Right atrium auricular region (tissue), 2 donors: ENCODE measurements around the gene UCP2. TPM values are rescaled to one million over a fixed set of nuclear protein-coding genes. Genes with fewer than 3 reads are reported as not detected.
A peak's percentile ranks its signal among the peaks of the same experiment; 100 is the strongest.

Source experiments
- DNase-seq: peaks from one replicate; pipeline ENCODE4 v3.0.0-alpha.2; 2019; ENCODE audit warnings: low spot score
- H3K27ac ChIP-seq, 2 donors: fragments of 200-600 bp; sonication (generic); 1 replicate in 1 of 2; 2 replicates in 1 of 2; pipeline ENCODE4 v1.5.1; 2016 to 2019
- H3K27me3 ChIP-seq, 2 donors: fragments of 200-600 bp; sonication (generic); one replicate each; pipeline versions ENCODE4 v1.5.1 to v1.6.0; 2017 to 2019
- H3K36me3 ChIP-seq: fragments of 200-600 bp; sonication (generic); one replicate; pipeline ENCODE4 v1.5.1; 2016
- H3K4me1 ChIP-seq, 2 donors: fragments of 200-600 bp; sonication (generic); one replicate each; pipeline versions ENCODE4 v1.5.1 to v1.6.0; 2017 to 2019
- H3K4me3 ChIP-seq, 2 donors: fragments of 200-600 bp; sonication (generic); 1 replicate in 1 of 2; 2 replicates in 1 of 2; pipeline ENCODE4 v1.5.1; 2017 to 2019; ENCODE audit warnings: mild to moderate bottlenecking in 1 of 2, moderate library complexity in 1 of 2
- H3K9me3 ChIP-seq, 2 donors: fragments of 200-600 bp; sonication (generic); one replicate each; pipeline ENCODE4 v1.5.1; 2019
- total RNA-seq, 2 donors: library from RNA; depleted of rRNA; stranded (reverse); fragments of >200 nt; gene quantifications; one replicate each; pipeline ENCODE4 v1.1.0, GENCODE V29; 2016
- TF ChIP-seq, protein P1 (sequence below), 2 donors: fragments of 200-600 bp; sonication (generic); IDR thresholded peaks; one replicate each; pipeline ENCODE4 v1.5.1; 2019; ENCODE audit warnings: antibody characterized with exemption in 2 of 2

Gene UCP2, protein sequence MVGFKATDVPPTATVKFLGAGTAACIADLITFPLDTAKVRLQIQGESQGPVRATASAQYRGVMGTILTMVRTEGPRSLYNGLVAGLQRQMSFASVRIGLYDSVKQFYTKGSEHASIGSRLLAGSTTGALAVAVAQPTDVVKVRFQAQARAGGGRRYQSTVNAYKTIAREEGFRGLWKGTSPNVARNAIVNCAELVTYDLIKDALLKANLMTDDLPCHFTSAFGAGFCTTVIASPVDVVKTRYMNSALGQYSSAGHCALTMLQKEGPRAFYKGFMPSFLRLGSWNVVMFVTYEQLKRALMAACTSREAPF
- 10 to 100 TPM in 1 of 2 donors, 1 to 10 TPM in 1; 8.2 to 13.2 TPM for total RNA-seq

DNA sequence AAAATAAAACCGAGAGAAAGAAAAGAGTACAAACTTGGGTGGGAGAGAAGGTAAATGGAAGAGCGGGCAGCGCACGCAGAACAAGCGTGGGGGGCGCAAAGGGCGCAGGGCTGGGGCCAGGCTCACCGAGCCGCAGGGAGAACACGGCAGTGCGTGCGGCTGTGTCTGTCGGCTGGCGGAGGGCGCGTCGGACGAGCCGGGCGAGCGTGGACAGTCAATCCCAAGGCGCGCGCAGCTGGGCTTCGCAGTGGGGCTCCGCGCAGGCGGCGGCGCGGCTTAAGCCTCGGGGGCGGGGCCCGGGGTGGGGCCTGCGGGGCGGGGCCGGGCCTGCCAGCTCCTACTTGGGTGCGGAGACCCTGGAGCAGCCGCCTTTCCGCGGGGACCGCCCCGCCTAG lies at the start of gene UCP2:
Gene UCP2 (minus strand): TSS at position 249 of the 395 bp plus-strand sequence. CDS start 4,465 bp downstream, outside the sequence.
- DNase-seq, result peak; percentile 79
- Histone ChIP-seq H3K36me3 (peaks cover under 1% of the 10 kb centered on the region), H3K27me3 (no peaks in the 10 kb centered on the region), H3K4me3 (peak within 1 kb of the TSS; percentile 51 to 68), H3K9me3 (no peaks in the 10 kb centered on the region), H3K4me1 (peaks cover 0 to 6% of the 10 kb centered on the region in 2 donors), H3K27ac (peak within 1 kb of the TSS; percentile 83 to 90)
- TF ChIP-seq, protein P1, sequence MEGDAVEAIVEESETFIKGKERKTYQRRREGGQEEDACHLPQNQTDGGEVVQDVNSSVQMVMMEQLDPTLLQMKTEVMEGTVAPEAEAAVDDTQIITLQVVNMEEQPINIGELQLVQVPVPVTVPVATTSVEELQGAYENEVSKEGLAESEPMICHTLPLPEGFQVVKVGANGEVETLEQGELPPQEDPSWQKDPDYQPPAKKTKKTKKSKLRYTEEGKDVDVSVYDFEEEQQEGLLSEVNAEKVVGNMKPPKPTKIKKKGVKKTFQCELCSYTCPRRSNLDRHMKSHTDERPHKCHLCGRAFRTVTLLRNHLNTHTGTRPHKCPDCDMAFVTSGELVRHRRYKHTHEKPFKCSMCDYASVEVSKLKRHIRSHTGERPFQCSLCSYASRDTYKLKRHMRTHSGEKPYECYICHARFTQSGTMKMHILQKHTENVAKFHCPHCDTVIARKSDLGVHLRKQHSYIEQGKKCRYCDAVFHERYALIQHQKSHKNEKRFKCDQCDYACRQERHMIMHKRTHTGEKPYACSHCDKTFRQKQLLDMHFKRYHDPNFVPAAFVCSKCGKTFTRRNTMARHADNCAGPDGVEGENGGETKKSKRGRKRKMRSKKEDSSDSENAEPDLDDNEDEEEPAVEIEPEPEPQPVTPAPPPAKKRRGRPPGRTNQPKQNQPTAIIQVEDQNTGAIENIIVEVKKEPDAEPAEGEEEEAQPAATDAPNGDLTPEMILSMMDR (IDR thresholded peaks at IDR 0.05), result no peak

DNA sequence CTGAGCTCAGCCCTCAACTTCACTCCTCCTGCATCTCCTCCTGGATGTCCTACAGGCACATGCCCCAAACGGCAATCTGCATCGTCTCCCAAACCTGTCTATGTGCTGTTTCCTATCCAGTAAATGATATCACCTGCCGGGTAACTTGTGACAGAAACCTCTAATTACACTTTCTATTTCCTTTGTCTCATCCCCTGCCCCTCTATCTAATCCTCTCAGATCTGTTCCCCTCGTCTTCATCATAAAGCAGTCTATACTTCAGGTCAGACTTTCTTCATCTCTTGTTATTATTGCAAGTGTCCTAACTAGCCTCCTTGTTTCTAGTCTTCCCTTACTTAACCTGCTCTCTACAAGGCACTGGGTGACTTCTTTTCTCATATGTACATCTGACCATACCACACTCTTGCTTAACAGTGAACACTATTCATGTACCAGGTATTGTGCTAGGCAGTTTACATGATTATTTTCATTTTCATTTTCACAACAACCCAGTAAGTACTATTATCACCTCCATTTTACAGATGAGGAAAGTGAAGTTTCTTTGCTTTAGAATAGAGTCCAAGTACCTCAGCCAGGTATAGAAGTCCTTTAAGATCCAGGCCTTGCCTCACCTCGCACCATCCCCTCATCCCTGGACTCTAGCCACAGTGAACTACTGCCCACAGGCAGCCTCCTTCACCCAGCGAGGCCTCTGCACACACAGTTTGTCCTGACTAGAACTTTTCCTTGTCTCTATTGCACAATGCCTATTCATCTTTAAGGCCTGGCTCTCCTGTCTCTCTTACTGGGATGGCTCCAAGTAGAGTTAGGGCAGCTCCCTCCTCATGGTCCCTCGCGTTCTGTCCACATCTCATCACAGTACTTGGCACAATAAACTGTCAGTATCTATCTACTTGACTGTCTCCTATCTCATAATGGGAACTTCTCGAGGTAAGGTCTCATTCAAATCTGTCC lies 48.4 kb upstream of the UCP2 start:
- peaks cover 29% of the 10 kb centered on the region for H3K36me3 ChIP-seq
- no peak overlapping the region for H3K27ac ChIP-seq

DNA sequence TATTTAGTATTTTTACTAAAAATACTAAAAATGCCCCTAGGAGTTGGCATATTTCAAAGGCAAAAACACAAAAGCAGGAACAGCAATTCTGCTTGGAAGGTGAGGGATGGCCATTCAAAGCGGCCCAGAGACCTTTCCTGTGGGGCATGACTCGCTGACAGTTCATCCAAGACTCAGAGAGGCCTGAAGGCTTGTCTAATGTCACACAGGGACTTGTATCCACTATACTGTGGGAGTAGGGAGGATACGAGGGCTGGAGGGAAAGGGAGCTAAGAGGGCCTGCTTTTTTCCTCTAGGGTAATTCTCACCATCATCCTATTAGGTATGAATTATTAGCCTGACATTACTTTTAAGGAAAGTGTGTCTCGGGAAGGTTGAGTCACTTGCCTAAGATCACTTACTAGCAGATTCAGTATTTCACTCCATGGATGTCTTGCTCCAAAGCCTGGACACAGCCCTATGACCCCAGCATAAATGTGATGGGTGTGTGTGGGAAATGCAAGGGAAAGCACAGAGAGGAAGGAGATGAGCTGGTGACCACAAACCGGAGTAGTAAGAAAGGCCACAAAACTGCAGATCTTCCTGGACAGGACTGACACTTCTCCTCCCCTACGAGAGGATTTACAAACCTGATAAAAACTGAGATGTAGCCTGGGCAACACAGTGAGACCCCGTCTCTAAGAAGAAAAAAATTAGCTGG lies 43.0 kb upstream of the UCP2 start:
- H3K9me3 ChIP-seq, result no peaks in the 10 kb centered on the region
- no peak overlapping the region for H3K4me3 ChIP-seq
- H3K4me1 ChIP-seq, result no peaks in the 10 kb centered on the region
- no peaks in the 10 kb centered on the region for H3K27me3 ChIP-seq
- no peak for DNase-seq
- H3K27ac ChIP-seq, result no peak overlapping the region
- TF ChIP-seq, protein P1 (IDR thresholded peaks at IDR 0.05), result no peak
- H3K36me3 ChIP-seq, result peaks cover 5% of the 10 kb centered on the region

More for the DNA sequence above, 48.4 kb upstream of the UCP2 start:
- H3K9me3 ChIP-seq, result no peaks in the 10 kb centered on the region
- no peaks in the 10 kb centered on the region for H3K4me1 ChIP-seq
- DNase-seq, result no peak
- no peaks in the 10 kb centered on the region for H3K27me3 ChIP-seq
- H3K4me3 ChIP-seq, result no peak overlapping the region
- TF ChIP-seq, protein P1 (IDR thresholded peaks at IDR 0.05), result no peak

DNA sequence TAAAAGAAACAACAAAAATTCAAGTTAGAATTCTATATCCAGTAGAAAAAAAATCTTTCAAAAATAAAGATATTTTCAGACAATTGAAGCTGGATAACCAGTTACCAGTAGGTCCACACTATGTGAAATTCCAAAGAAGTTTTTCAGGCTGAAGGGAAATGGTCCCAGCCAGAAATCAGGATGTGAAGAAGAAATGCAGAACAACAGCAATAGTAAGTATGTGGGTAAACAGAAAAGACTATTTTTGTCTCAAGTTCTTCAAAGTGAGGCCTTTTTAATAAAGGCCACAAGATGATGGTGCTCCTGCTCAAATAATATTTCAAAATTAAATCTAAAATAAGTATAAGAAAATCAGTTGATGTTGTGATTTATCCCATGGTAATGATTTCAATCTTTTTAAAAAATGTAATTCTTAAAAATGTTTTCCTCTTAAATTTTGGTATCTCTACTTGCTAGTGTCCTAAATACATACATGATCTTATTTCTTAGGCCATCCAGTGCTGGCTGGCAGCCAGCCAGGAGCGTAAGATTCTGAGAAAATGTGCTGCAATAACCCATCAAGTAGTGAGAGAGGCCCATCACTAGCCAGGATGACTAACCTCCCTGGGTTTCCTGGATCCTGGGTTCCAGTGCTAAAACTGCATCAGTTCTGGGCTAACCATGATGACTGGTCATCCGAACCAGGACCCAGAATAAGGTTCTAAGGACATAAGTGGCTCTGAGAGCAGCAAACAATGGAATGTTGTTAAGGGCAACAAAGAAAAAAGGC lies 41.8 kb upstream of the UCP2 start:
- Histone ChIP-seq H3K27me3 (no peaks in the 10 kb centered on the region), H3K4me1 (peaks cover 0 to 11% of the 10 kb centered on the region in 2 donors), H3K9me3 (no peaks in the 10 kb centered on the region), H3K27ac (peak overlapping the region in 1 of 2 donors; percentile 15), H3K4me3 (no peak overlapping the region), H3K36me3 (peaks cover 5% of the 10 kb centered on the region)
- TF ChIP-seq, protein P1 (IDR thresholded peaks at IDR 0.05), result no peak
- DNase-seq, result peak; percentile 94

DNA sequence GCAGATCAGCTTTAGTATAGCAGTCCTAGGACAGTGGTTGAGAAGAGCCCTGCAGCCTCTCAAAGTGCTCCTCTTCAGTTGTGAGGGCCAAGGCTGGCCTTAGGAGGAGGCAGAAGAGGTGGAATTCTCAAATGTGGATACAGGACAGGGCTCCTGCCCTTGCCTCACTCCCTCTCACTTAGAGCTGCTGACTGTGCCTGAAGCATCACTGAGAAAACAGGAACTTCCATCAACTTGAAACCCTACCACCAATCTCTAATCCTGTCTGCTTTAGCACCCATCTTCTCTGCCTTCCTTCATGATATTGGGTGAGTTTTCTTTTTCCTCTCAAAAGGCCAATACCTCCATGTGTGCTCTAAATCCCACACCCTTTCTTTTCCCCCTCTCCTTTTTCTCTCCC lies 40.6 kb upstream of the UCP2 start:
- Histone ChIP-seq H3K4me3 (no peak overlapping the region), H3K9me3 (no peaks in the 10 kb centered on the region), H3K4me1 (peaks cover 0 to 21% of the 10 kb centered on the region in 2 donors), H3K27ac (no peak overlapping the region), H3K36me3 (peaks cover 5% of the 10 kb centered on the region), H3K27me3 (no peaks in the 10 kb centered on the region)
- DNase-seq, result no peak
- TF ChIP-seq, protein P1 (IDR thresholded peaks at IDR 0.05), result no peak
